Stimulated activated naive CD8-positive, alpha-beta T cell treated with anti-CD3 and anti-CD28 coated beads, Interleukin-15, amount 100 ng/mL, for 72 hours (primary cell): ENCODE results near the gene TNRC6C.
A peak's percentile ranks its signal among the peaks of the same experiment; 100 is the strongest.
"Not testable (repeated sequence)": the region's sequence is repeated elsewhere in the genome, so short reads cannot be mapped to it uniquely, and the experiment has no call there.

ENCODE experiments used
- ATAC-seq: fragments of 150-1000 bp; cut with Tn5 transposase; 2 replicates; pipeline ENCODE4 v1.10.0; 2021; ENCODE audit warnings: mild to moderate bottlenecking, moderate library complexity
- DNase-seq, 2 donors: peaks; one replicate each; pipeline ENCODE4 v3.0.0; 2021 to 2022
- H3K27ac Mint-ChIP-seq, 2 donors: one replicate each; pipeline ENCODE4 v1.8.0; 2022; ENCODE audit warnings: mild to moderate bottlenecking in 2 of 2, mixed read lengths in 2 of 2, moderate library complexity in 2 of 2
- H3K27me3 Mint-ChIP-seq: one replicate; pipeline ENCODE4 v1.8.0; 2022; ENCODE audit warnings: mixed read lengths
- H3K4me1 Mint-ChIP-seq: one replicate; pipeline ENCODE4 v1.8.0; 2022; ENCODE audit warnings: mild to moderate bottlenecking, mixed read lengths
- H3K4me3 Mint-ChIP-seq, 2 donors: one replicate each; pipeline ENCODE4 v1.8.0; 2022; ENCODE audit warnings: mild to moderate bottlenecking in 2 of 2, mixed read lengths in 2 of 2, moderate library complexity in 1 of 2
- H3K9me3 Mint-ChIP-seq, 2 donors: one replicate each; pipeline ENCODE4 v1.8.0; 2022; ENCODE audit warnings: mixed read lengths in 2 of 2

Gene TNRC6C

DNA sequence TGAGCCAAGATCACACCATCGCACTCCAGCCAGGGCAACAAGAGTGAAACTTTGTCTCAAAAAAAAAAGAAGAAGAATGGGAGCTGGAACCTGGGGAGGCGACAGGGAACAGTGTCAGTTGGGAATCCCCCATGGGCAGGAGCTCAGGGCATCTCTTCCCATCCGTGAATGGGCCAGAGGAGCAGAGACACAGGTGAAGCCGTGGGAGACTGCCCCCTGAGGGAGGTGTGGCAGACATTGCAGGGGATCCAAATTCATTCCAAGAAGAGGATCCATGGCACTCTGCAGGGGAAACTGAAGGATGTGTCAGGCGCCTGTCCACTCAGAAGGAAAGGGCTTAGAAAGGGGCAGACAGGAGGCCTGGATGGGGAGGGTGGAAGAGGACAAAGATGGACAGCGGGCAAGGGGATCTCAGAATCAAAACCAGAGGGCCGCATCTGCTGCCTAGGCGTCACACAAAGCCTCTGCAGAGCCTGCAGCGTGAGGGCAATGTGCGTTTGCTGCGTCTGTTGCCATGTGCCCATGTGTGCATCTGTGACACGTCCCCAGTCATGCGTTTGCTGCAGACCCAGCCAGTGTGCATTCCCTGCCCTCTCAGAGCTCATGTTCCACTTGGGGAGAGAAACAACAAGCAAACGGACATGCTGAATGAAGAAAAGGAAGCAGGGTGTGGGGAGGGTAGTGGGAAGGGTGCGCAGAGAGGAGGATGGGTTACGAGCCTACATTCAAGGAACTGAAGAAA is 30.6 kb upstream of the TNRC6C start:
- no peak overlapping the region for H3K27ac Mint-ChIP-seq
- ATAC-seq (no peak), DNase-seq (no peak)
- H3K27me3 Mint-ChIP-seq = no peaks in the 10 kb centered on the region
- peaks cover 22% of the 10 kb centered on the region for H3K4me1 Mint-ChIP-seq
- H3K4me3 Mint-ChIP-seq = no peak overlapping the region
- no peaks in the 10 kb centered on the region for H3K9me3 Mint-ChIP-seq

DNA sequence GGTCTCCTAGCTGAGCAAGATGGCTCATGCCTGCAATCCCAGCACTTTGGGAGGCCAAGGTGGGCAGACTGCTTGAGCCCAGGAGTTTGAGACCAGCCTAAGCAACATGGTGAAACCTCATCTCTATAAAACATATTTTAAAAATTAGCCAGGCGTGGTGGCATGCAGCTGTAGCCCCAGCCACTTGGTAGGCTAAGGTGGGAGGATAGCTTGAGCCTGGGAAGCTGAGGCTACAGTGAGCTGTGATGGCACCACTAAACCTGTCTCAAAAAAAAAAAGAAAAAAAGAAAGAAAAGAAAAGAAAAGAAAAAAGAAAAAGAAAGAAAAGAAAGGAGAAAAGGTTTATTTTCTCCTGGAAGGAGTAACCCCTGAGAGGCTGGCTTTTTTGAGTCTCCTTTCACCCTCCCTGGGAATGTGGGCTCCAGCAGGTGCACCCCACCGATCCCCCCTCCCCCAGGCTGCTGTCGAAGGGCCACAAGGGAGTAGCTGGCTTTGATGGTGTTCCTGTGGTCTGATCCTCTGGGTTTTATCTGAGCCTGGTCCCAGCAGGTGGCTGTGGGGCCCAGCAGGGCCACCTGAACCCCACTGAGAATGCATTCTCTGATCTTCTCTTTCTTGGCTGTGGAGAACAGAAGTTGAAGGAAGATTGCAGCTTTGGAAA is 29.9 kb upstream of the TNRC6C start:
- Mint-ChIP-seq H3K27me3 (no peaks in the 10 kb centered on the region), H3K4me1 (peaks cover 22% of the 10 kb centered on the region), H3K4me3 (no peak overlapping the region), H3K9me3 (no peaks in the 10 kb centered on the region), H3K27ac (peak overlapping the region in 1 of 2 donors; percentile 49)
- ATAC-seq (no peak), DNase-seq (no peak)

DNA sequence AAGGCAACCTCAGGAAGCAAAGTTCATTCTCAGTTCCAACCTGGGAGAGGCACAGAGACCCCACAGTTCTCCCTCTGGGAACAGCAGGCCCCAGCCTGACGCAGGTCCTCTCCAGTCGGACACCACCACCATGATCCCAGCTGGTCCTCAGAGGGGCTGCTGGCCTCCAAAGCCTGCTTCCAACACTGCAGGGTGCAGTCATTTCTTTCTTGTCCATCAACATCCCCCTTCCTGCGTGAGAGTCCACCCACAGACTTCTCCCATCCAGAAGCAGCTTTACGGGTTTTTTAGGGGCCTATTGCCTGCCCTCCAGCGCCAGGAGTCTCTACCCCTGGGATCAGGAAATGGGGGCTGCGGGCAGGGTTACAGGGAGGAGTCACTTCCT is 29.3 kb upstream of the TNRC6C start:
- H3K9me3 Mint-ChIP-seq = no peaks in the 10 kb centered on the region
- H3K4me3 Mint-ChIP-seq = no peak overlapping the region
- H3K27ac Mint-ChIP-seq = peak overlapping the region in 1 of 2 donors; percentile 49
- no peak for DNase-seq
- peaks cover 22% of the 10 kb centered on the region for H3K4me1 Mint-ChIP-seq
- no peak for ATAC-seq
- no peaks in the 10 kb centered on the region for H3K27me3 Mint-ChIP-seq

DNA sequence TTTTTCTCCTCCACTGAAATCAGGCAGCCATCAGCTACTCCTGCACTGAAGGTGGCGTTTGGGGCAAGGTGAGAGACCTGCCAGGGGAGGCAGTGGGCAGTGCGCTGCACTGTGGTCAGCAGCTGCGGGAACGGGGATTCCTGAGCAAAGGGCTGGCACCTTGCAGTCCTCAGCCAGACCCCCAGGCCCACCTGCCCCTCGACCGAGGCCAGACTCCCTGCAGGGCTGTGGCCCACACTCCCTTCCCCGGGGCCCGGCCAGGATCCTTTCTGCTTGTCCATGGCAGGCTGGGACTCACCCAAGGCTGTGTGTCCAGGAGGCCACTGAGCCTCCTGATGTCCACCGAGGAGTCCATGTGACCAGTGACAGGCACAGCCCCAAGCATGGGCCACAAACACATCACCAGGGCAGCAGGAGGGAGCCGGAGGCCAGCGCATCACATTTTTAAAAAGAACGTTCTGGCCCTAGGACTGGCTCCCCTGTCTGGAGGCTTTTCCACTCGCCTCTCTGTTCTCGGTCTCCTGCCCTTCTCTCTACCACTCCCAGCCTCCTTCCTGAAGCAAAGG is 28.5 kb upstream of the TNRC6C start:
- ATAC-seq = no peak

DNA sequence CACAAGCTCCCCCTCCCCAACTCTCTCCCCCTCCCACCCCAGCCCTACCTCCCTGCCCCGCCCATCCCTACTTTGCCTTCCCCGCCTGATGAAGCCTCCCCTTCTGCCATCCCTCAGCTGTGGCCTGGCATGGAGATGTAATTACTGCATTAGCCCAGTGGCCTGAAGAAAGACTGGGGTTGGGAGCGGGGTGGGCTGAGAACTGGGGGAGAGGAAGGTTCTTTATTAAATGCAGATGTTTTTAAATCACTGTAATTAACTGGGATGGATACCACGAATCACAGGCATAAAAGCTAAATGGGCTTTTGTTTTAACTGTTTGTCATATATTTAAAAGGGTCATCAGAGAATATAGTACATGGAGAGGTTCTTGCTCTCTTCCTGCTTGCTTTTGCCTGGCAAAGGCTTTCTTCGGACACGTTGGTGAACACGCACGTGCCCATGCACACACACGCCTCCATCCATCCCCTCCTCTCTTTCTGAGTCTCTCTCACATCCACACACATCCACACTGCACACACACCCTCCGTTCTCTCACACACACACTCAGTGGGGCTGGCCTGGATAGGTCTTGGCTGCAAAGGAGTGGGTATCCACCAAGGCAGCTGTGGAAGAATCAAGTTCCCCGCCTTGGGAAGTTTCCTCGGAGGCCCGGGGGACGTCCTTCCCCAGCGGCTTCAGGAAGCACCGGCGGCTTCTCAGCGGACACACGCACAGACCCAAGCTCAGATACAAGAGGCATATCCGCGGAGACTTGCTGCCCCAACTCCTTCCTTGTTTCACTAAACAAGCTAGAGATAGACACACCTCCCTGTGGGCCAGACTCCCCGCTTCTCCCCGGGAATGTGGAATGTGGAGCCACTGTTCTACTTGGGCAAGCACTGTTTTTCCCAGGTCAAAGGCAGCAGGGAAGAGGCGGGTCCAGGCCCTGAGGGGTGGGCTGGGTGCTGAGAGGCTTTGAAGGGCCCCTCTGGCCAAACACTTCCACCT is 27.4 kb upstream of the TNRC6C start:
- ATAC-seq = no peak
- peaks cover 39% of the 10 kb centered on the region for H3K4me1 Mint-ChIP-seq

More for the DNA sequence above, 28.5 kb upstream of the TNRC6C start:
- H3K9me3 Mint-ChIP-seq = no peaks in the 10 kb centered on the region
- H3K4me1 Mint-ChIP-seq = peaks cover 28% of the 10 kb centered on the region
- H3K27ac Mint-ChIP-seq = peak overlapping the region in 1 of 2 donors; percentile 42
- DNase-seq = no peak
- no peak overlapping the region for H3K4me3 Mint-ChIP-seq
- no peaks in the 10 kb centered on the region for H3K27me3 Mint-ChIP-seq

DNA sequence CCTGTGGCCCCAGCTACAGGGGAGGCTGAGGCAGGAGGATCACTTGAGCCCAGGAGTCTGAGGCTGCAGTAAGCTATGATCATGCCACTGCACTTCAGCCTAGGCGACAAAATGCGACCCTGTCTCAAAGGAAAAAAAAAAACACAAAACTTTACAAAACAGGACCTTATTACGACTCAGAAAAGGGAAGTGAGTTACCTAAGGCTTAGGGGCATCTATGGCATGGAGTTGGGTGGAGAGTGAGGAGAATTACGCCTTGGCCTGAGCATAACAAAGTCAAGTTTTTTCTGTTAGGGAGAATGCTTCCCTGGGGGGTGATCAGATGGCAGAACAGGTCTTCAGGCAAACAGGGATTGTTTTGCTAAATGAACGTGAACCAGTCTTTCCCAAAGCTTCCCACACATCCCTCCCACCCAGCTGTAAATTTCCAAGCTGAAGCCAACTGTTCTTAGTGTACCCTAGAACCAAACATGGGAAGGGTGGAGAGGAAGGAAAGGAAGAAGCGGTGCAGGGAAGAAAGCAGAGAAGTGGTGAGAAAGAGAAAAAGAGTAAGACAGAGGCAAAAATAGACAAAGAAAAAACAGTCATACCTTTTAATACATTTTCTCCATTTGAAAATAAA is 24.6 kb upstream of the TNRC6C start:
- Mint-ChIP-seq H3K27ac (peak overlapping the region; percentile 9 to 69), H3K4me3 (peak overlapping the region in 1 of 2 donors; percentile 39), H3K27me3 (peaks cover 12% of the 10 kb centered on the region), H3K9me3 (no peaks in the 10 kb centered on the region), H3K4me1 (peaks cover 28% of the 10 kb centered on the region)
- ATAC-seq (no peak), DNase-seq (no peak)

More for the DNA sequence above, 27.4 kb upstream of the TNRC6C start:
- DNase-seq = no peak
- Mint-ChIP-seq H3K4me3 (no peak overlapping the region), H3K9me3 (no peaks in the 10 kb centered on the region), H3K27me3 (no peaks in the 10 kb centered on the region), H3K27ac (no peak overlapping the region)

DNA sequence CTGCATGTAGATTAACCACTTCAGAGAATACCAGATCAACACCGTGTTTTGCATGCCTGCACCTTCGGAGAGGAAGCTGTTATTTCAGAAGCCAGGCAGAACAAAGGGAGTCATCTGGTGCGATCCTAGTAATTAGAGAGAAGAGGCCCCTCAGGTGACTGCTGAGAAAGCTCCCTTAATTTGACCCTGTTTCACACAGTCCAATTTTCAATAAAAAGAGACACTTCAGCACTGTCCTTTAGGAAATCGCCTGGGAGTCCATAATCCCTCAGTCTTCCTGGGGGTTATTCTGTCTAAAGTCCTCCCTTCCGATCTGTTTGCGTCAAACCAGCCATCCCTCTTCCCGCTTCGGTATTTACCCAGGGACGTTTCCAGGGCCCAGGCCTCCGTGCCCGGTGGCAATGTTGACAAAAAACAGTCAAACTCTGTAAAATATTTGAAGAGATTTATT is 23.4 kb upstream of the TNRC6C start:
- Mint-ChIP-seq H3K27ac (no peak overlapping the region), H3K9me3 (no peaks in the 10 kb centered on the region), H3K4me3 (no peak overlapping the region), H3K27me3 (peaks cover 12% of the 10 kb centered on the region), H3K4me1 (peaks cover 17% of the 10 kb centered on the region)
- no peak for ATAC-seq
- DNase-seq = no peak

DNA sequence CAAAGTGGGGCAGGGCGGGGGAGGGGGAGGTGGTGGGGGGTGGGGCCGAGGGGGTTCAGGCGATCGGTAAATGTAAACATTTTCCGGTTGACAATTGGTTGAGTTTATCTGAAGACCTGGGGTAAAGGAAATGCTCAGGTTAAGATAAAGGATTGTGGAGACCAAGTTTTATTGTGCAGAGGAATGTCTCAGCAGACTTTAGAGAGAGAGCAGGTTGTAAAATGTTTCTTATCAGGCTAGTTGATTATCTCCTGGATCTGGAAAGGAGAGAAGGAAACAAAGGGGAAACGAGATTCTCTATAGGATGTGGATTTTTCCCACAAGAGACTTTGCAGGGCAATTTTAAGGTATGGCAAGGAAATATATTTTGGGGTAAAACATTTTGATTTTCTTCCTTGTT is 22.8 kb upstream of the TNRC6C start:
- not testable (repeated sequence) for ATAC-seq, H3K27ac Mint-ChIP-seq, DNase-seq, H3K4me3 Mint-ChIP-seq, H3K9me3 Mint-ChIP-seq
- peaks cover 12% of the 10 kb centered on the region for H3K27me3 Mint-ChIP-seq
- peaks cover 17% of the 10 kb centered on the region for H3K4me1 Mint-ChIP-seq

DNA sequence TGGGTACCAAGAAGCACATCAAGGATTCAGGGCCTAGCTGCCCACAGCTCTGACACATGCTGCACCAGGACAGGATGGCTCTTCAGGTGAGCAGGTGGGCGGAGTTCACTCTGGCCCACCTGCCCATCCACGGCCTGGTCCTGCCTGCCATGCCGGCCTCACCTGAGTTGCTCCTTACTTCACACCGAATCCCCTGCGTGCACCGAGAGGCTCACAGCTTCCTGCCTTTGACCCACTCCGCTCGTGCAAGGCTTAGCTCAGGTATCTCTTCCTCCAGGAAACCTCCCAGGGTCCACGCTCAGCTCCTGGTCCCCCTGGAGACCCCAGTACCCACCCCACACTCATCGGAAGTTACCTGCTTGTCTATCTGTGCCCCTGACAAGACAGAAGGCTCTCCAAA is 21.6 kb upstream of the TNRC6C start:
- H3K4me1 Mint-ChIP-seq = peaks cover 17% of the 10 kb centered on the region
- no peak for ATAC-seq
- no peak for DNase-seq
- no peaks in the 10 kb centered on the region for H3K9me3 Mint-ChIP-seq
- H3K27ac Mint-ChIP-seq = peak overlapping the region; percentile 44 to 51
- no peak overlapping the region for H3K4me3 Mint-ChIP-seq
- H3K27me3 Mint-ChIP-seq = peaks cover 12% of the 10 kb centered on the region

DNA sequence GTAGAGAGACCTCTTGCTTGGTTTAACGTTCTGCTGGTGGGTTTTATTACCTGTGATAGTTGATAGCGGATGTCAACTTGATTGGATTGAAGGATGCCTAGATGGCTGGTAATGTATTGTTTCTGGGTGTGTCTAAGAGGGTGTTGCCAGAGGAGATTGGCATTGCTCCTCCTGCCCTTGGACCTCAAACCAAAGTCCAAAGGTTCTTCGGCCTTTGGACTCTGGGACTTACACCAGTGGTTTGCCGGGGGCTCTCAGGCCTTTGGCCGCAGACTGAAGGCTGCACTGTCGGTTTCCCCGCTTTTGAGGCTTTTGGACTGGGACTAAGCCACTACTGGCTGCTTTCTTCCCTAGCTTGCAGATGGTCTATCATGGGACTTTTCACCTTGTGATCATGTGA is 17.5 kb upstream of the TNRC6C start:
- Mint-ChIP-seq H3K9me3 (no peaks in the 10 kb centered on the region), H3K27ac (no peak overlapping the region)

DNA sequence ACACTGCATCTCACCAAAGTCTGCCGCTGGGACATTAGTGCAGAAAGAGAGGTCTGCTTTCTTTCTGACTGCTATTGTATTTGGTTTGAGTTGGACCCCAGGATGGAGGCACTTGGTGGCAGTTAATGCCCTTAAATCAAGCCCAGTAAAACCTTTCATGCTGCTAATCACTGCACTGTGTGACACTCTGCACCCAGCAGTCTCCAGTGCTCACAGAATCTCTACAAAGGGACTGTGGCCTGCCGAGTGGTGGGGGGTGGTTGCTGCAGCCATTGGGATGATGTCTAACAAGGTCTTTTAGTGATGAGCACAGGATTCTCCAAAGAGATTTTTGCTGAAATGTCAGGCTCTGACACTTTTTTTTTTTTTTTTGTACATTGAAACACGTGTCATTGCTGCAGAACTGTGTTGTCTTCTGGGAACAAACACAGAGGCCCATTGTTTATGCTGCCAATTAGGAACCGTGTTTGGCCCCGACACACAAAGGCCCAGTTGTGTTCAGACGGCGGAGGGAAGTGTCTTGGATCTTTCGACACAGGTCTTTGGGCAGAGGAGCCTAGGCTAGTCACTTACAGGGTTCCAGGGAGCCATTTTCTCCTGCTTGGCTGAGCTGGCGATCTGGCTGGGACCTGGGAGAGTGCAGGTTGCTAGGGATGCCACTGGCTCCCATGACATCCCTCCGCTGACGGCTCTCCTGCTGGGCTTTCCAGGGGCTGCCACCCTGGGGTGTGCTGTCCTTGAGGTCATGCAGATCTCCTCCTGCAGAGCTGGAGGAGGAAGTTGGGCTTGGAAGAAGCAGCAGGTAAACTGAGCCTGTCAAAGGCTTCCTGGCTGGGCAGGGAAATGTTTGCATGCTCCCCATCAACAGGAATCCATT is 16.2 kb upstream of the TNRC6C start:
- H3K27ac Mint-ChIP-seq = no peak overlapping the region
- DNase-seq (no peak), ATAC-seq (no peak)
- H3K9me3 Mint-ChIP-seq = no peaks in the 10 kb centered on the region
- no peaks in the 10 kb centered on the region for H3K4me1 Mint-ChIP-seq
- peaks cover 2% of the 10 kb centered on the region for H3K27me3 Mint-ChIP-seq
- H3K4me3 Mint-ChIP-seq = no peak overlapping the region

More for the DNA sequence above, 17.5 kb upstream of the TNRC6C start:
- Mint-ChIP-seq H3K27me3 (peaks cover 12% of the 10 kb centered on the region), H3K4me3 (no peak overlapping the region), H3K4me1 (peaks cover under 1% of the 10 kb centered on the region)
- ATAC-seq = no peak
- no peak for DNase-seq

DNA sequence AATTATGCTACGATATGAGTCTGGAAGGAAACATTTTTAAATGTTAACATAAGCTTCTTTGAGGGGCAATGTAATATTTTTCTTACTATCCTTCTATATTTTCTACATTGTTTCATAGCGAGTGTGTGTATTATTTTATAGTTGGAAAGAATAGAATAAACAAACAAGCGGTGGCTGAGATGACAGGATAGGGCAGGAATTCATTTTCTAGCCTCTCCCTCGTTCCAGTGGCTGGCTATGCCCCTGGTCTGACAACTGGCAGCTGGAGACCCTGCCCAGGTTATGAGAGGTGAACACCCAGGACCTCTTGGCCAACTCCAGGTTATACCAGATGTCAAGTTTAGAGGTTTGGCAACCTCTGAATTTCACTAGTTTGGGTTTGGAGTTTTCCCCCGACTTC is 14.5 kb upstream of the TNRC6C start:
- DNase-seq = no peak
- Mint-ChIP-seq H3K4me3 (no peak overlapping the region), H3K27ac (no peak overlapping the region)

DNA sequence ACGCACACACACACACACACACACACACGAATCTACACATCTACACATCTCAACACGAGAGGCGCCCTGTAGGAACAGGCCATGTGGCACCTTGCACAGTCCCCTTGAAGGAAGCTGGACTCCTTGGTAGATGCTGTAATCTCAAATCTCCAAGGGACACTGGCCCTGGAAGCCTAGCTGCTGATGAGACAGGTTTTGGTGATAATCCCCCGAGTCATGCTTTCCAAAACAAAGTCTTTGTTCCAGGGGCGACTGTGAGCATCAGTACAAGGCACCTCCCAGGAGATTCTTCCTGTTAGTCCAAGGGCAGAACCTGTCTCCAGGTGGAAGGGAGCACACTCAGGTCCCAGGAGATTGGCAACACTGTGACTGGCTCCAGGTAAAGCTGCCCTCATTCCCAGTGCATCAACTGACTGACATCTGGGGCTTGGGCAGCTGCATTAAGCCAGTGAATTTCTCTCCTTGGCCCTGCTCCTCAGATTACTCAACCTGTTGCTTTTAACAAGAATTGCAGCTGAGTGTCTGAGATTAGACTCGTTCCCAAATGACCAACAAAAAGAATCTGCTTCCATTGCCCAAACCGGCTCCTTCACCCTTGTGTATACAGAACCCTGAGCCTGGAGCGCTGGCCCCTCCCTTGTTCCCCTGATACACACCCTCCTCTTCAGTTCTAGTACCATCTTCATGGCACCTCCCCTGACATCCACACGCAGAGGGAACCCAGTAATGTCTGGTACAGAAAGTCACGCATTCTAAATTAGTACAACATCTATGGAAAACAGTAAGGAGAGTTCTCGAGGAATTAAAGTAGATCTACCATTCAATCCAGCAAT is 13.9 kb upstream of the TNRC6C start:
- Mint-ChIP-seq H3K9me3 (peaks cover 0 to 7% of the 10 kb centered on the region in 2 donors), H3K27me3 (no peaks in the 10 kb centered on the region), H3K27ac (no peak overlapping the region), H3K4me3 (no peak overlapping the region), H3K4me1 (no peaks in the 10 kb centered on the region)
- no peak for ATAC-seq
- no peak for DNase-seq

More for the DNA sequence above, 14.5 kb upstream of the TNRC6C start:
- Mint-ChIP-seq H3K4me1 (no peaks in the 10 kb centered on the region), H3K27me3 (no peaks in the 10 kb centered on the region), H3K9me3 (peaks cover 0 to 7% of the 10 kb centered on the region in 2 donors)
- no peak for ATAC-seq
